Liver (tissue), 9 donors: ENCODE results near the gene MIER1. TPM values are rescaled to one million over a fixed set of nuclear protein-coding genes. Genes with fewer than 3 reads are reported as not detected.

Experiments used
- DNase-seq: peaks from one replicate; pipeline ENCODE4 v3.0.0-alpha.2; 2017; ENCODE audit warnings: low spot score
- H3K27ac ChIP-seq, 2 donors: one replicate each; pipeline ENCODE4 v1.7.0; 2013; ENCODE audit warnings: inconsistent platforms in 2 of 2, low read length in 2 of 2, control low read depth in 1 of 2, low read depth in 1 of 2, mild to moderate bottlenecking in 1 of 2
- H3K27me3 ChIP-seq, 4 donors: one replicate each; pipeline versions ENCODE4 v1.6.1 to v1.7.0; 2013; ENCODE audit warnings: low read length in 3 of 4, inconsistent platforms in 1 of 4, mild to moderate bottlenecking in 1 of 4, moderate library complexity in 1 of 4; ENCODE audit not compliant: control insufficient read depth in 4 of 4, insufficient read depth in 4 of 4
- H3K36me3 ChIP-seq, 4 donors: one replicate each; pipeline versions ENCODE4 v1.6.1 to v1.7.0; 2013; ENCODE audit warnings: low read length in 3 of 4, mild to moderate bottlenecking in 3 of 4, low read depth in 1 of 4, moderate library complexity in 1 of 4; ENCODE audit not compliant: control insufficient read depth in 4 of 4, insufficient read depth in 3 of 4
- H3K4me1 ChIP-seq, 4 donors: one replicate each; pipeline versions ENCODE4 v1.6.1 to v1.7.0; 2013; ENCODE audit warnings: low read length in 3 of 4, mild to moderate bottlenecking in 3 of 4, moderate library complexity in 1 of 4; ENCODE audit not compliant: control insufficient read depth in 4 of 4, insufficient read depth in 4 of 4
- H3K4me3 ChIP-seq, 3 donors: one replicate each; pipeline versions ENCODE4 v1.6.1 to v1.7.0; 2013; ENCODE audit warnings: low read length in 3 of 3, control low read depth in 1 of 3, low read depth in 1 of 3, mild to moderate bottlenecking in 1 of 3
- H3K9ac ChIP-seq, 2 donors: one replicate each; pipeline ENCODE4 v1.7.0; 2013; ENCODE audit warnings: low read length in 2 of 2, mild to moderate bottlenecking in 2 of 2, moderate library complexity in 2 of 2, control low read depth in 1 of 2, low read depth in 1 of 2
- H3K9me3 ChIP-seq, 4 donors: one replicate each; pipeline versions ENCODE4 v1.6.1 to v1.7.0; 2013; ENCODE audit warnings: low read length in 3 of 4; ENCODE audit not compliant: control insufficient read depth in 4 of 4
- ATF3 ChIP-seq: IDR thresholded peaks from 2 replicates; pipeline ENCODE4 v1.6.1; 2016; ENCODE audit warnings: antibody characterized with exemption
- CTCF ChIP-seq: fragments of 150-350 bp; IDR thresholded peaks from 2 replicates; pipeline ENCODE4 v1.5.1; 2017; ENCODE audit warnings: improper control_type of control experiment, low read depth, low read length; ENCODE audit not compliant: missing input control
- EGR1 ChIP-seq, 2 donors: IDR thresholded peaks; 2 replicates each; pipeline ENCODE4 v1.6.1; 2016 to 2018; ENCODE audit warnings: antibody characterized with exemption in 2 of 2, low read depth in 2 of 2
- FOXA1 ChIP-seq: IDR thresholded peaks from 2 replicates; pipeline ENCODE4 v1.6.1; 2016; ENCODE audit warnings: antibody characterized with exemption
- FOXA2 ChIP-seq: IDR thresholded peaks from 2 replicates; pipeline ENCODE4 v1.6.1; 2016; ENCODE audit warnings: antibody characterized with exemption
- GABPA ChIP-seq, 2 donors: IDR thresholded peaks in 1 of 2; conservative IDR thresholded peaks in 1 of 2; 2 replicates each; pipeline ENCODE4 v1.6.1; 2016; ENCODE audit warnings: antibody characterized with exemption in 2 of 2, mild to moderate bottlenecking in 1 of 2, moderate library complexity in 1 of 2
- HNF4A ChIP-seq, 2 donors: conservative IDR thresholded peaks; 2 replicates each; pipeline ENCODE4 v1.6.1; 2016; ENCODE audit warnings: antibody characterized with exemption in 2 of 2, mild to moderate bottlenecking in 2 of 2
- HNF4G ChIP-seq: IDR thresholded peaks from 2 replicates; pipeline ENCODE4 v1.6.1; 2016; ENCODE audit warnings: antibody characterized with exemption
- JUND ChIP-seq, 2 donors: IDR thresholded peaks; 2 replicates each; pipeline ENCODE4 v1.6.1; 2016; ENCODE audit warnings: antibody characterized with exemption in 2 of 2
- MAX ChIP-seq: IDR thresholded peaks from 2 replicates; pipeline ENCODE4 v1.6.1; 2016; ENCODE audit warnings: antibody characterized with exemption
- NR2F2 ChIP-seq: IDR thresholded peaks from 2 replicates; pipeline ENCODE4 v1.6.1; 2016; ENCODE audit warnings: antibody characterized with exemption
- RAD21 ChIP-seq, 2 donors: IDR thresholded peaks; 2 replicates each; pipeline ENCODE4 v1.6.1; 2016; ENCODE audit warnings: antibody characterized with exemption in 2 of 2, mild to moderate bottlenecking in 2 of 2
- REST ChIP-seq: IDR thresholded peaks from 2 replicates; pipeline ENCODE4 v1.6.1; 2016; ENCODE audit warnings: antibody characterized with exemption, mild to moderate bottlenecking
- RXRA ChIP-seq, 2 donors: IDR thresholded peaks; 2 replicates each; pipeline ENCODE4 v1.6.1; 2017 to 2018; ENCODE audit warnings: antibody characterized with exemption in 2 of 2, mild to moderate bottlenecking in 1 of 2
- SP1 ChIP-seq: IDR thresholded peaks from 2 replicates; pipeline ENCODE4 v1.6.1; 2018; ENCODE audit warnings: antibody characterized with exemption, mild to moderate bottlenecking
- TAF1 ChIP-seq: conservative IDR thresholded peaks from 2 replicates; pipeline ENCODE4 v1.6.1; 2016; ENCODE audit warnings: antibody characterized with exemption, mild to moderate bottlenecking
- YY1 ChIP-seq: IDR thresholded peaks from 2 replicates; pipeline ENCODE4 v1.6.1; 2016; ENCODE audit warnings: antibody characterized with exemption, mild to moderate bottlenecking
- ZBTB33 ChIP-seq: IDR thresholded peaks from 2 replicates; pipeline ENCODE4 v1.6.1; 2016; ENCODE audit warnings: antibody characterized with exemption
- WGBS: extraction: QIAGEN DNeasy Blood & Tissue Kit; methylation state at CpG from one replicate; pipeline ENCODE4 v1.1.7; 2013; 5-methylcytosine and 5-hydroxymethylcytosine counted together
- polyA plus RNA-seq, 2 donors: library from polyadenylated mRNA; stranded (reverse) in 1 of 2; unstranded in 1 of 2; fragments of 200-250 nt in 1 of 2; fragments of >200 nt in 1 of 2; fragmentation: Nextera tagmentation in 1 of 2; extraction: Ambion mirVana in 1 of 2; gene quantifications; one replicate each; pipeline versions ENCODE4 v1.2.1 to v1.2.3, GENCODE V29; 2013 to 2015
- total RNA-seq, 2 donors: library from RNA; depleted of rRNA; stranded (reverse); fragments of >200 nt; gene quantifications; one replicate each; pipeline ENCODE4 v1.2.3, GENCODE V29; 2014
- donor health status: healthy.
- donor health status: healthy.
- donor health status: healthy.
- donor health status: healthy.
- donor health status: healthy.

Gene MIER1
- total RNA-seq: 10 to 100 TPM; 15.6 to 17.7 TPM
- 10 to 100 TPM in 1 of 2 donors, 1 to 10 TPM in 1; 7.3 to 23.2 TPM for polyA plus RNA-seq

GRCh38 chr1:66924756-66925557, at the start of gene MIER1, which contains the start of gene DNAI4:
MIER1 (plus strand) TSS chr1:66924990; CDS start chr1:66925029, 39 bp downstream.
DNAI4 (minus strand) TSS chr1:66924856; CDS start chr1:66924831, 25 bp downstream.
- H3K9ac ChIP-seq: peak within 1 kb of the TSS; percentile 52 to 87

More at GRCh38 chr1:66924756-66925557, at the start of gene MIER1, which contains the start of gene DNAI4:
- no peak for TF ChIP-seq NR2F2
- TF ChIP-seq ZBTB33: peak; percentile 21
- TF ChIP-seq JUND (IDR thresholded peaks at IDR 0.05): peak in 1 of 2 donors; percentile 65
- peak; percentile 5 to 23 for TF ChIP-seq HNF4A (conservative IDR thresholded peaks at IDR 0.05)
- TF ChIP-seq TAF1: peak; percentile 56
- TF ChIP-seq REST: peak; percentile 65
- TF ChIP-seq ATF3: no peak
- TF ChIP-seq FOXA2: no peak
- peak; percentile 65 to 93 for TF ChIP-seq GABPA (IDR thresholded peaks at IDR 0.05 in 1 of 2, conservative IDR thresholded peaks at IDR 0.05 in 1 of 2)
- TF ChIP-seq FOXA1: peak; percentile 32
- TF ChIP-seq HNF4G: no peak
- peak; percentile 16 to 63 for TF ChIP-seq RXRA (IDR thresholded peaks at IDR 0.05)
- peak in 1 of 2 donors; percentile 35 for TF ChIP-seq EGR1 (IDR thresholded peaks at IDR 0.05; ENCODE audit: low read depth in 2 of 2)
- TF ChIP-seq CTCF: peak; percentile 37
- peak; percentile 36 to 64 for TF ChIP-seq RAD21 (IDR thresholded peaks at IDR 0.05)
- peak; percentile 86 for TF ChIP-seq YY1
- peak; percentile 65 for TF ChIP-seq SP1
- no peak for TF ChIP-seq MAX
- no peaks in the 10 kb centered on the region for H3K9me3 ChIP-seq
- under 1% methylated on average over 64 of the region's 64 CpGs for WGBS
- peak within 1 kb of the TSS; percentile 94 to 99 (median 97) for H3K4me3 ChIP-seq
- H3K27me3 ChIP-seq: no peaks in the 10 kb centered on the region
- peaks cover 5 to 34% (median 17%) of the 10 kb centered on the region in 4 donors for H3K4me1 ChIP-seq
- no peaks in the 10 kb centered on the region for H3K36me3 ChIP-seq
- DNase-seq: peak; percentile 94
- H3K27ac ChIP-seq: peak within 1 kb of the TSS; percentile 62 to 87
